Activated CD4-positive, alpha-beta T cell treated with anti-CD3 and anti-CD28 coated beads, Interleukin-2, amount 50 U/mL, for 24 hours (primary cell): Measurements from ENCODE around the gene VIPAS39.
A peak's percentile ranks its signal among the peaks of the same experiment; 100 is the strongest.

Experiments used
- DNase-seq, 2 donors: peaks; one replicate each; pipeline ENCODE4 v3.0.0-alpha.2; 2020; ENCODE audit warnings: low read depth in 1 of 2, low spot score in 1 of 2

Gene VIPAS39

GRCh38 chr14:77406718-77407117 is 50.7 kb downstream of the VIPAS39 start:
- no peak for DNase-seq

DNA sequence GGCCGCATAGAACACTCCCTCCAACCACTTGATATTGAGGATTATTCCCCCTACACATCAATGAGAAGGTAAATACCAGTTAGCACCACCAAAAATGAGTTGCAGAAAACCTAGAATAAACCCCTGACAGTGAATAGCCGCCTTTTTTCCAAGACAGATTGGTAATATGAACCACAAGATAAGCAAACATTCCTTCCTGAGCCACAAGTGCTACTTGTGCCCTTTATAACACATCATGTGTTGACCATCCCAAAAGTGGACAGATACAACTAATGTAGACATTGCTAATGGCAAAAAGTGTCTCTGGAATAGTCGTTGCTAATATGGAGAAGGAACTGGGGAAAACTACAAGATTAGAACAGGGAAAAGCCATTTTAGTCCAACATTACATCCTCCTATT is 51.3 kb downstream of the VIPAS39 start:
- DNase-seq: no peak

- no peak for DNase-seq
These were observed 53.6 kb downstream of the VIPAS39 start for GRCh38 chr14:77403768-77404167.

DNA sequence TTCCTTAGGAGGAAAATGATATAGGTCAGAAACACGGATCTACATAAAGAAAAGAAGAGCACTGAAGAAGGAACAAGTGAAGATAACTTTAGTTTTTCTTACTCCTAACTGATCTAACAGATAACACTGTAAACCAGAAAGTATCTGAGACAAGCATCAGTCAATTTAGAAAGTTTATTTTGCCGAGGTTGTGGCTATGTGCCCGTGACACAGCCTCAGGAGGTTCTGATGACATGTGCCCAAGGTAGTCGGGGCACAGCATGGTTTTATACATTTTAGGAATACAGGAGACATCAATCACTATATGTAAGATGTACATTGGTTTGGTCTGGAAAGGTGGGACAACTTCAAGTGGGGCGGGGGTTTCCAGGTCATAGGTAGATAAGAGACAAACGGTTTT is 57.2 kb downstream of the VIPAS39 start:
- no peak for DNase-seq

DNA sequence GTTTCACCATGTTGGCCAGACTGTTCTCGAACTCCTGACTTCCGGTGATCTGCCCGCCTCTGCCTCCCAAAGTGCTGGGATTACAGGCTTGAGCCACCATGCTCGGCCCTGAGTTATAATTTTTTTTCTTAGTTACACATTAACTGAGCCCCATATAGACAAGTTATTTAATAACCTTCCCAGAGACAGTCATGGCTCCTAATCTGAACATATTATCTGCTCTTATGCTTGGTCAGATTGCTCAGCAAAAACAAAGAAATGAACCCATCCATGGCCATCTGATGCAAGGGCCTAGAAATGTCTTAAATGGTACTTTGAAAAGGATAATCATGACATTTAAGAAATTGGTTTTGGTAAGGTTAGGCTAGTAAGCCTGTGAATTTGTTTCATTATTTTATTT is 67.2 kb downstream of the VIPAS39 start:
- DNase-seq: no peak

GRCh38 chr14:77378701-77379100 is 78.7 kb downstream of the VIPAS39 start:
- DNase-seq: no peak

GRCh38 chr14:77377502-77377844 is 79.9 kb downstream of the VIPAS39 start:
- DNase-seq: no peak

DNA sequence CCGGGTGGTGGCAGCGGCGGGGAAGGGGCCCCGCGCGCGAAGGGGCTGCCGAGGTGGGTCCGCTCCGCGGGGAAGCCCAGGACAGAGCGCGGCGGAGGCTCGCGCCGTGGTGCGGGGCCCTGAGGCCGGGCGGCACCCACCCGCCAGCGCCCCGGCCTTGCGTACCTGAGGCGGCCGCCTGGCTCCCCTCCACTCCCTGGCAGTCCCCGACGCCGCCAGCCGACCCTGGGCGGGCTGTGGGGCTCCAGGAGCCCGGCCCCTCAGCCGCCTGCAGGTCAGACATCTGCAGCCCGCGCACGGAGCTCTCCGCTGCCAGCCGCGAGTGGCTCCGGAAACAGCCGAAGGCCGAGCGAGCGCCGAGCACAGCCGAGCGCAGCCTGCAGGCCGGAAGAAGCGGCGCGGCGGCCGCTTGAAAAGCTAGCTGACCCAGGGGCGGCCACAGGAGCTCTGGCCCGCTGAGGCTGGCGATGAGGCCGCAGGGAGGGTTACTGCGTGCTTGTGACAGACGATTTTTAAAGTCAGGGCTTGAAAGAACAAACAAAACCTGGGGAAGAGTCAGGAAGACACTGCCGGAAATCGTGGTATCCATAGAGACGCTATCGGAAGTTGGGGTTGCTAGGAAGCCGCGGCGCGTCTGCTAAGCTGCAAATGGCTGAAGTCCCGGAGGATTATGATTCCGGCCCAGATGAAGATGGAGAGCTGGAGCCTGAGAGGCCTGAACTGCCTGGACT is 80.5 kb downstream of the VIPAS39 start, which contains the start of the genes SAMD15 and TMED8:
Gene SAMD15 (plus strand): TSS at position 609 of the 731 bp plus-strand sequence. CDS start 40 bp downstream, at position 649.
Gene TMED8 (minus strand): TSS at position 324 of the 731 bp plus-strand sequence. CDS start 41 bp downstream, at position 283.
- DNase-seq: peak; percentile 58 to 74
